Right atrium auricular region (tissue), 2 donors: ENCODE measurements around the gene NCL. TPM values are rescaled to one million over a fixed set of nuclear protein-coding genes. Genes with fewer than 3 reads are reported as not detected.

Experiments
- DNase-seq: peaks from one replicate; pipeline ENCODE4 v3.0.0-alpha.2; 2019; ENCODE audit warnings: low spot score
- H3K27ac ChIP-seq, 2 donors: fragments of 200-600 bp; sonication (generic); 1 replicate in 1 of 2; 2 replicates in 1 of 2; pipeline ENCODE4 v1.5.1; 2016 to 2019
- H3K27me3 ChIP-seq, 2 donors: fragments of 200-600 bp; sonication (generic); one replicate each; pipeline versions ENCODE4 v1.5.1 to v1.6.0; 2017 to 2019
- H3K36me3 ChIP-seq: fragments of 200-600 bp; sonication (generic); one replicate; pipeline ENCODE4 v1.5.1; 2016
- H3K4me1 ChIP-seq, 2 donors: fragments of 200-600 bp; sonication (generic); one replicate each; pipeline versions ENCODE4 v1.5.1 to v1.6.0; 2017 to 2019
- H3K4me3 ChIP-seq, 2 donors: fragments of 200-600 bp; sonication (generic); 1 replicate in 1 of 2; 2 replicates in 1 of 2; pipeline ENCODE4 v1.5.1; 2017 to 2019; ENCODE audit warnings: mild to moderate bottlenecking in 1 of 2, moderate library complexity in 1 of 2
- H3K9me3 ChIP-seq, 2 donors: fragments of 200-600 bp; sonication (generic); one replicate each; pipeline ENCODE4 v1.5.1; 2019
- total RNA-seq, 2 donors: library from RNA; depleted of rRNA; stranded (reverse); fragments of >200 nt; gene quantifications; one replicate each; pipeline ENCODE4 v1.1.0, GENCODE V29; 2016
- TF ChIP-seq, protein P1 (sequence below), 2 donors: fragments of 200-600 bp; sonication (generic); IDR thresholded peaks; one replicate each; pipeline ENCODE4 v1.5.1; 2019; ENCODE audit warnings: antibody characterized with exemption in 2 of 2

Gene NCL
- total RNA-seq, 2 donors from 2014 or later, result 73.5 to 85.8 TPM

- TF ChIP-seq, protein P1, sequence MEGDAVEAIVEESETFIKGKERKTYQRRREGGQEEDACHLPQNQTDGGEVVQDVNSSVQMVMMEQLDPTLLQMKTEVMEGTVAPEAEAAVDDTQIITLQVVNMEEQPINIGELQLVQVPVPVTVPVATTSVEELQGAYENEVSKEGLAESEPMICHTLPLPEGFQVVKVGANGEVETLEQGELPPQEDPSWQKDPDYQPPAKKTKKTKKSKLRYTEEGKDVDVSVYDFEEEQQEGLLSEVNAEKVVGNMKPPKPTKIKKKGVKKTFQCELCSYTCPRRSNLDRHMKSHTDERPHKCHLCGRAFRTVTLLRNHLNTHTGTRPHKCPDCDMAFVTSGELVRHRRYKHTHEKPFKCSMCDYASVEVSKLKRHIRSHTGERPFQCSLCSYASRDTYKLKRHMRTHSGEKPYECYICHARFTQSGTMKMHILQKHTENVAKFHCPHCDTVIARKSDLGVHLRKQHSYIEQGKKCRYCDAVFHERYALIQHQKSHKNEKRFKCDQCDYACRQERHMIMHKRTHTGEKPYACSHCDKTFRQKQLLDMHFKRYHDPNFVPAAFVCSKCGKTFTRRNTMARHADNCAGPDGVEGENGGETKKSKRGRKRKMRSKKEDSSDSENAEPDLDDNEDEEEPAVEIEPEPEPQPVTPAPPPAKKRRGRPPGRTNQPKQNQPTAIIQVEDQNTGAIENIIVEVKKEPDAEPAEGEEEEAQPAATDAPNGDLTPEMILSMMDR (IDR thresholded peaks at IDR 0.05), result no peak
- no peak for DNase-seq
- no peak overlapping the region for H3K27ac ChIP-seq
Observed at GRCh38 chr2:231421051-231421580, 43.2 kb downstream of the NCL start.

DNA sequence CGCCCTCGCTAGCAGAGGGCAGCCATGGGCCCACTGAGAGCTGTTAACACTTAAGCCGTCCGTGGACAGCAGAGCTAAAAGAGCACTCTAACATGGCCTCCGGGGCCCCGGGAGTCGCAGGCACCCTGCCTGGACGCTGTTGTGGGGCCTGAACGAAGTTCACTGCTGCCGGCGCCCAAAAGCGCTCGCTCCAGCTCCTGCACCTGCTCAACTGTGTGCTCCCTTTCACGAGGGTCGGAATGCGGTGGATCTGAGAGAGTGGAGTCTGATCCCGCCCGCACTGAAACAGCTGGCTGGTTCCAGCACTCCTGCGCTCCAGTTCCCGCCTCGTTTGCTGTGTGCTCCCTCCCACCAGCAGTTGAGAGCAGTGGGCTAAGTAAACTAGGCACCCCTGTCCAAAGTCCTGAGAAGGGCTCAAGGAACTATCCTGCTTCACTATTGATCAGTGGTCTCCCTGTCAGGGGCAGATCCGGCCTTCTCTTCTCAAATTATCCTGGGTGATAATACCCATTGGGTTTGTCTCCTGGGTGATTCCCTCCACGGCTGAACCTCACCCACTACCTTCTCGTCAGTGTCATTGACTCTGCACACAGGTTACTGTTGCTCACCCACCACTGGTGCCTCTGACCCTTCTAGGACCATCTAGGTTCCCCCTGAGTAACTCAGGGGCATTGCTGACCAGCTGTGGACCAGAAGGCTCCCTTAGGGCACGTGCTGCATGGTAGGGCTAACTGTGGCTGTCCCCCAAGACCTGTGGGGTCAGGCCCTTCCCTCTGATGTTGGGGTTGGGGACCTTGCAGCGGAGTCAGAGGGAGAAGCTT, 45.3 kb downstream of the NCL start:
- Histone ChIP-seq H3K9me3 (no peaks in the 10 kb centered on the region), H3K4me1 (no peaks in the 10 kb centered on the region), H3K4me3 (no peak overlapping the region), H3K27ac (no peak overlapping the region), H3K36me3 (no peaks in the 10 kb centered on the region), H3K27me3 (no peaks in the 10 kb centered on the region)
- TF ChIP-seq, protein P1 (IDR thresholded peaks at IDR 0.05), result no peak
- no peak for DNase-seq

More at GRCh38 chr2:231421051-231421580, 43.2 kb downstream of the NCL start:
- Histone ChIP-seq H3K27me3 (no peaks in the 10 kb centered on the region), H3K9me3 (no peaks in the 10 kb centered on the region), H3K36me3 (no peaks in the 10 kb centered on the region), H3K4me1 (no peaks in the 10 kb centered on the region), H3K4me3 (no peak overlapping the region)

DNA sequence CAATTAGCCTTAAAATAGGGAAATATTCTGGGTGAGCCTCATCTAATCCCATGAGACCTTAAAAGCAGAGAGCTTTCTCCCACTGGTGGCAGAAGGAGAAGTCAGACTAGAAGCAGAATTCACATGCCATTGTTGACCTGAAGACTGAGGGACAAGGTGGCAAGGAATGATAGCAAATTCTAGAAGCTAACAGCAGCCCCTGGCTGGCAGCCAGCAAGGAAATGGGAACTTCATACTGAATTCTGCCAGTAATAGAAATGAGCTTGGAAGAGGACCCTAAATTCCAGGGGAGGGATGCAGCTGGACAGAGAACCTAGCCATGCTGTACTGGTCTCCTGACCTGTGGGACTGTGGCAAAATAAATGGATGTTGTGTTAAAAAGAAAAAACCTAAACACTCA, 49.3 kb downstream of the NCL start:
- Histone ChIP-seq H3K27me3 (no peaks in the 10 kb centered on the region), H3K4me1 (peaks cover 0 to 11% of the 10 kb centered on the region in 2 donors), H3K36me3 (no peaks in the 10 kb centered on the region), H3K9me3 (peaks cover 0 to 5% of the 10 kb centered on the region in 2 donors), H3K27ac (no peak overlapping the region), H3K4me3 (no peak overlapping the region)
- TF ChIP-seq, protein P1 (IDR thresholded peaks at IDR 0.05), result no peak
- DNase-seq, result no peak

- Histone ChIP-seq H3K4me3 (no peak overlapping the region), H3K4me1 (peaks cover 0 to 11% of the 10 kb centered on the region in 2 donors), H3K27ac (no peak overlapping the region), H3K27me3 (no peaks in the 10 kb centered on the region), H3K36me3 (no peaks in the 10 kb centered on the region), H3K9me3 (peaks cover 0 to 5% of the 10 kb centered on the region in 2 donors)
- no peak for DNase-seq
- TF ChIP-seq, protein P1 (IDR thresholded peaks at IDR 0.05), result no peak
Observed at GRCh38 chr2:231413921-231414476, 50.3 kb downstream of the NCL start.

- Histone ChIP-seq H3K27ac (no peak overlapping the region), H3K36me3 (no peaks in the 10 kb centered on the region), H3K27me3 (no peaks in the 10 kb centered on the region), H3K4me1 (peaks cover 0 to 11% of the 10 kb centered on the region in 2 donors), H3K9me3 (peaks cover 0 to 5% of the 10 kb centered on the region in 2 donors), H3K4me3 (no peak overlapping the region)
- DNase-seq, result no peak
- TF ChIP-seq, protein P1 (IDR thresholded peaks at IDR 0.05), result no peak
Observed at GRCh38 chr2:231413456-231413855, 50.8 kb downstream of the NCL start.
